Brain microvascular endothelial cell (primary cell): ENCODE measurements around the gene GGTA1.

Experiments used
- DNase-seq: peaks from one replicate; pipeline ENCODE4 v3.0.0-alpha.2; 2020
- H3K27ac ChIP-seq: fragments of 250-450 bp; sonication (Bioruptor Pico); 2 replicates; pipeline ENCODE4 v1.5.1; 2020; ENCODE audit warnings: mild to moderate bottlenecking, moderate library complexity
- H3K27me3 ChIP-seq: fragments of 250-450 bp; sonication (Bioruptor Pico); replicated peaks from 2 replicates; pipeline ENCODE4 v1.5.1; 2020; ENCODE audit warnings: mild to moderate bottlenecking
- H3K36me3 ChIP-seq: fragments of 250-450 bp; sonication (Bioruptor Pico); replicated peaks from 2 replicates; pipeline ENCODE4 v1.5.1; 2020; ENCODE audit warnings: mild to moderate bottlenecking
- H3K4me3 ChIP-seq: 2 replicates; pipeline ENCODE4 v1.5.1; 2011; ENCODE audit warnings: low read depth, mild to moderate bottlenecking, control low read depth, low read length, moderate library complexity
- CTCF ChIP-seq: IDR thresholded peaks from 2 replicates; pipeline ENCODE4 v1.5.1; 2011; ENCODE audit warnings: low read depth, mild to moderate bottlenecking, moderate library complexity, low read length, control low read depth, inconsistent platforms; ENCODE audit errors: missing control alignments
- in situ Hi-C: cut with HindIII; loops from 2 replicates; pipeline ENCODE4 v1.10.0; 2017; ENCODE audit warnings: low sequenced_read_pairs, low pct_ligation_motif_present

The GGTA1 gene

GRCh38 chr9:121474231-121474947 lies 25.3 kb downstream of the GGTA1 start:
- TF ChIP-seq CTCF, result no peak
- Histone ChIP-seq H3K27ac (no peak overlapping the region), H3K27me3 (peaks cover 45% of the 10 kb centered on the region), H3K4me3 (no peak overlapping the region), H3K36me3 (no peaks in the 10 kb centered on the region)
- DNase-seq, result no peak
- in situ Hi-C loops, result no loop called here

GRCh38 chr9:121473229-121473628 lies 26.4 kb downstream of the GGTA1 start:
- no peaks in the 10 kb centered on the region for H3K36me3 ChIP-seq
- DNase-seq, result no peak
- in situ Hi-C loops, result no loop called here
- no peak for TF ChIP-seq CTCF
- no peak overlapping the region for H3K4me3 ChIP-seq
- no peak overlapping the region for H3K27ac ChIP-seq
- H3K27me3 ChIP-seq, result peaks cover 47% of the 10 kb centered on the region

- no peak for TF ChIP-seq CTCF
- in situ Hi-C loops, result no loop called here
- no peaks in the 10 kb centered on the region for H3K36me3 ChIP-seq
- no peak overlapping the region for H3K4me3 ChIP-seq
- DNase-seq, result no peak
- peaks cover 47% of the 10 kb centered on the region for H3K27me3 ChIP-seq
- H3K27ac ChIP-seq, result no peak overlapping the region
These were observed 27.2 kb downstream of the GGTA1 start for GRCh38 chr9:121472446-121472845.

GRCh38 chr9:121466142-121466541 lies 33.5 kb downstream of the GGTA1 start:
- H3K4me3 ChIP-seq, result no peak overlapping the region
- DNase-seq, result no peak
- H3K27me3 ChIP-seq, result peaks cover 21% of the 10 kb centered on the region
- no peak overlapping the region for H3K27ac ChIP-seq
- no peak for TF ChIP-seq CTCF
- in situ Hi-C loops, result no loop called here
- H3K36me3 ChIP-seq, result no peaks in the 10 kb centered on the region

- peaks cover 21% of the 10 kb centered on the region for H3K27me3 ChIP-seq
- H3K4me3 ChIP-seq, result no peak overlapping the region
- TF ChIP-seq CTCF, result no peak
- in situ Hi-C loops, result no loop called here
- H3K36me3 ChIP-seq, result no peaks in the 10 kb centered on the region
- H3K27ac ChIP-seq, result no peak overlapping the region
- DNase-seq, result no peak
These were observed 34.7 kb downstream of the GGTA1 start for GRCh38 chr9:121464968-121465367.
